AG04450 (cell line): ENCODE measurements around the gene KCND3. TPM values are rescaled to one million over a fixed set of nuclear protein-coding genes. Genes with fewer than 3 reads are reported as not detected.
A peak's percentile ranks its signal among the peaks of the same experiment; 100 is the strongest.

Source experiments
- CTCF ChIA-PET: fragments of 300-600, 350-600 bp; formaldehyde crosslinking; extraction: SDS; loops from one replicate; lab custom pipeline; 2022; ENCODE audit warnings: antibody characterized with exemption, inconsistent platforms; lab: Charles Lee
- POLR2A ChIA-PET: fragments of 350-600 bp; formaldehyde crosslinking; extraction: SDS; loops from one replicate; lab custom pipeline; 2021; ENCODE audit warnings: antibody characterized with exemption, inconsistent platforms; lab: Yijun Ruan, JAX
- DNase-seq: peaks from one replicate; pipeline ENCODE4 v3.0.0-alpha.2; 2011; ENCODE audit warnings: low read depth, low spot score
- H3K27ac ChIP-seq: one replicate; pipeline ENCODE4 v1.5.1; 2012; ENCODE audit warnings: low read depth, low read length, control low read depth
- H3K27me3 ChIP-seq: one replicate; pipeline ENCODE4 v1.6.0; 2012; ENCODE audit warnings: low read length; ENCODE audit not compliant: control insufficient read depth, insufficient read depth
- H3K4me3 ChIP-seq: 2 replicates; pipeline ENCODE4 v1.5.1; 2011; ENCODE audit warnings: mild to moderate bottlenecking, low read depth, low read length, control low read depth
- H3K9me3 ChIP-seq: 2 replicates; pipeline ENCODE4 v1.5.1; 2012; ENCODE audit warnings: low read length; ENCODE audit not compliant: control insufficient read depth, insufficient read depth
- CTCF ChIP-seq: IDR thresholded peaks from 2 replicates; pipeline ENCODE4 v1.5.1; 2011; ENCODE audit warnings: low read depth, low read length, control low read depth, inconsistent platforms
- polyA minus RNA-seq: library from RNA; depleted of rRNA, polyadenylated mRNA; stranded (reverse); fragments of >200 nt; gene quantifications from 2 replicates; pipeline ENCODE4 v1.2.3, GENCODE V29; 2011; rRNA and poly(A)+ RNA removed
- polyA plus RNA-seq: library from polyadenylated mRNA; depleted of rRNA; stranded (reverse); fragments of >200 nt; gene quantifications from 2 replicates; pipeline ENCODE4 v1.2.3, GENCODE V29; 2011; rRNA removed

The KCND3 gene
- polyA plus RNA-seq, result 0.02 and 0.06 TPM in 2 replicates
- polyA minus RNA-seq, result 0.04 TPM in 1 of 2 replicates, not detected in the other

GRCh38 chr1:111989531-111990025, at the start of gene KCND3:
KCND3 (minus strand) TSS chr1:111989668.
- Histone ChIP-seq H3K4me3 (peak within 1 kb of the TSS; percentile 32; the same call in 1 of the 2 replicates), H3K27me3 (peaks cover 68% of the 10 kb centered on the region), H3K27ac (no peak within 1 kb of the TSS), H3K9me3 (peaks cover 4% of the 10 kb centered on the region; the same call in 1 of the 2 replicates)
- ChIA-PET POLR2A (no interaction called here), CTCF (no interaction called here)
- no peak for TF ChIP-seq CTCF
- no peak for DNase-seq

GRCh38 chr1:112034277-112034676, 44.8 kb upstream of the KCND3 start:
- Histone ChIP-seq H3K27ac (no peak overlapping the region), H3K27me3 (no peaks in the 10 kb centered on the region), H3K9me3 (no peaks in the 10 kb centered on the region), H3K4me3 (no peak overlapping the region)
- ChIA-PET CTCF (interaction anchor here (0.6 kb wide), 1 partner anchor 33 kb away, joined by 10 read pairs; no protein-coding TSS in a partner anchor), POLR2A (no interaction called here)
- DNase-seq, result no peak
- no peak for TF ChIP-seq CTCF

GRCh38 chr1:112033439-112034120, 44.1 kb upstream of the KCND3 start:
- no peak overlapping the region for H3K4me3 ChIP-seq
- DNase-seq, result no peak
- no peaks in the 10 kb centered on the region for H3K9me3 ChIP-seq
- CTCF ChIA-PET, result no interaction called here
- TF ChIP-seq CTCF, result no peak
- no peaks in the 10 kb centered on the region for H3K27me3 ChIP-seq
- H3K27ac ChIP-seq, result no peak overlapping the region
- POLR2A ChIA-PET, result no interaction called here

DNA sequence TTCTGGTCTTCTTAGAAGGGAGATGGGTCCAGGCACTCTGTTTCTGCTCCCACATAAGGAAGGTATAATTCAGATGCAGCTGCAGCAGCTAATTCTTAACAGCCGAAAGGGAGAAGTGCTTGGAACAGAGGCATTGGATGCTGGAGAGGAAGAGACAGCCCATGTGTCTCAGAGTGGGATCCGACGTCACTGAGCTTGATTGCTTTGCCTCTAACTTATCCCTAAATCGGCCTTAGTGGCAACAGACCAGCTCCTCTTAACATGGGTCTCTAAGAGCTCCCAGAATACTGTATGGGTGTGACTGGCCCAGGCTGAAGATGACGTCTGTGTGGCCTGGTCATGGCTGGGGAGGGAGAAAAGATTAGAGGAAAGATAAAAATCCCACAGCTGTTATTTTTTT, 40.7 kb upstream of the KCND3 start:
- no peak for DNase-seq
- CTCF ChIA-PET, result no interaction called here
- H3K9me3 ChIP-seq, result no peaks in the 10 kb centered on the region
- H3K27ac ChIP-seq, result no peak overlapping the region
- no peaks in the 10 kb centered on the region for H3K27me3 ChIP-seq
- POLR2A ChIA-PET, result no interaction called here
- TF ChIP-seq CTCF, result no peak
- no peak overlapping the region for H3K4me3 ChIP-seq

- no peak for DNase-seq
- Histone ChIP-seq H3K27ac (no peak overlapping the region), H3K27me3 (no peaks in the 10 kb centered on the region), H3K9me3 (no peaks in the 10 kb centered on the region), H3K4me3 (no peak overlapping the region)
- TF ChIP-seq CTCF, result no peak
- CTCF ChIA-PET, result no interaction called here
- POLR2A ChIA-PET, result no interaction called here
Measured at GRCh38 chr1:112027696-112028095, 38.2 kb upstream of the KCND3 start.
